Suprapubic skin (tissue), 4 donors: ENCODE results near the gene KLKB1. TPM values are rescaled to one million over a fixed set of nuclear protein-coding genes. Genes with fewer than 3 reads are reported as not detected.

ENCODE experiments used
- DNase-seq, 2 donors: peaks; one replicate each; pipeline ENCODE4 v3.0.0-alpha.2; 2019; ENCODE audit warnings: low spot score in 2 of 2
- H3K27ac ChIP-seq: fragments of 200-600 bp; sonication (generic); one replicate; pipeline ENCODE4 v1.5.1; 2019
- H3K27me3 ChIP-seq: fragments of 200-600 bp; sonication (generic); one replicate; pipeline ENCODE4 v1.5.1; 2019
- H3K36me3 ChIP-seq: fragments of 200-600 bp; sonication (generic); one replicate; pipeline ENCODE4 v1.5.1; 2019
- H3K4me1 ChIP-seq: fragments of 200-600 bp; sonication (generic); one replicate; pipeline ENCODE4 v1.5.1; 2019
- H3K4me3 ChIP-seq: fragments of 200-600 bp; sonication (generic); one replicate; pipeline ENCODE4 v1.5.1; 2019; ENCODE audit warnings: mild to moderate bottlenecking
- H3K9me3 ChIP-seq: fragments of 200-600 bp; sonication (generic); one replicate; pipeline ENCODE4 v1.5.1; 2019
- EP300 ChIP-seq: sonication (generic); formaldehyde crosslinking; IDR thresholded peaks from one replicate; pipeline ENCODE4 v1.6.1; 2017; ENCODE audit warnings: antibody characterized with exemption
- POLR2A ChIP-seq, 2 donors: fragments of 450-650 bp; IDR thresholded peaks; one replicate each; pipeline ENCODE4 v1.6.1; 2017; ENCODE audit warnings: antibody characterized with exemption in 2 of 2, mild to moderate bottlenecking in 2 of 2, moderate library complexity in 2 of 2
- POLR2AphosphoS5 ChIP-seq, 3 donors: sonication (generic); formaldehyde crosslinking; IDR thresholded peaks; one replicate each; pipeline ENCODE4 v1.6.1; 2017; ENCODE audit warnings: antibody characterized with exemption in 3 of 3
- WGBS: methylation state at CpG from one replicate; pipeline ENCODE4 v1.1.5; 2018; 5-methylcytosine and 5-hydroxymethylcytosine counted together
- total RNA-seq, 4 donors: library from RNA; depleted of rRNA; stranded (reverse); fragments of >200 nt; gene quantifications; one replicate each; pipeline ENCODE4 v1.1.0, GENCODE V29; 2016
- TF ChIP-seq, protein P1 (sequence below), 2 donors: fragments of 200-600 bp in 1 of 2; fragments of 450-650 bp in 1 of 2; sonication (generic) in 1 of 2; IDR thresholded peaks; one replicate each; pipeline ENCODE4 v1.5.1; 2016 to 2019; ENCODE audit warnings: antibody characterized with exemption in 2 of 2, mild to moderate bottlenecking in 1 of 2, moderate library complexity in 1 of 2

Gene KLKB1
- total RNA-seq, 4 donors from 2014 or later = not detected

DNA sequence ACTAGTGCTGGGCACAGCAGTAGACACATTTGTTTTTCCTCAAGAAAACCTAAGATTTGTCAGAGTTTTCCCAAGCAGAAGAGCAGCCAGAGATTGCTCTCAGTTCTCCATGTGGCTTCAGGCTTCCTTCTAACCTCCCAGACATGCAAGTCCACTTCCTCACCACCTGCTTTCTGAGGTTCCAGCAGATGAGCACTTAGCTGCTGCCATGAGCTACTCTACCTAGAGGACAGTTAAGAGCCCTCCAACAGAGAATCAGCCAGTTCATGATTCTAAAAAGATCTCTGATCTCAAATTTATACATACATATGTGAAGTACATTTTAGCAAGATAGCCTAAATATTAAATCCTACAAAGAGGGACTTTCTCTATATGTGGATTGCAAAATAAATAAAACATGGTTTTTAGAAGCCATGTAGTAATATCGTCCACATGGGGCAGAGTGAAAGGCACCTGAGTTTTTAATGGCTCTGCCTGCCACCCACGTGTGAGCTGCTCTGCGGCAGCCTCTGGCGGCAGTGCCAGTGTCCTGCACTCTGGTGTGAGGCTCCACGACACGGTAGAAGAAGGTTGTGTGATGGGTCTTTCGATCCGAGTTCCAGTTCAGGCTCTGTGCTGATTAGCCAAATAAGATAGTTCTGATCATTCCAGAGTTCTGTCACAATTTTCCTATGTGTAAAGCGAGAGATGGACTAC, 25.6 kb upstream of the KLKB1 start:
- Histone ChIP-seq H3K4me1 (peaks cover 13% of the 10 kb centered on the region), H3K27ac (no peak overlapping the region), H3K4me3 (no peak overlapping the region), H3K36me3 (peaks cover 2% of the 10 kb centered on the region), H3K27me3 (no peaks in the 10 kb centered on the region), H3K9me3 (no peaks in the 10 kb centered on the region)
- WGBS = 66% methylated on average over 9 of the region's 9 CpGs
- TF ChIP-seq, protein P1, sequence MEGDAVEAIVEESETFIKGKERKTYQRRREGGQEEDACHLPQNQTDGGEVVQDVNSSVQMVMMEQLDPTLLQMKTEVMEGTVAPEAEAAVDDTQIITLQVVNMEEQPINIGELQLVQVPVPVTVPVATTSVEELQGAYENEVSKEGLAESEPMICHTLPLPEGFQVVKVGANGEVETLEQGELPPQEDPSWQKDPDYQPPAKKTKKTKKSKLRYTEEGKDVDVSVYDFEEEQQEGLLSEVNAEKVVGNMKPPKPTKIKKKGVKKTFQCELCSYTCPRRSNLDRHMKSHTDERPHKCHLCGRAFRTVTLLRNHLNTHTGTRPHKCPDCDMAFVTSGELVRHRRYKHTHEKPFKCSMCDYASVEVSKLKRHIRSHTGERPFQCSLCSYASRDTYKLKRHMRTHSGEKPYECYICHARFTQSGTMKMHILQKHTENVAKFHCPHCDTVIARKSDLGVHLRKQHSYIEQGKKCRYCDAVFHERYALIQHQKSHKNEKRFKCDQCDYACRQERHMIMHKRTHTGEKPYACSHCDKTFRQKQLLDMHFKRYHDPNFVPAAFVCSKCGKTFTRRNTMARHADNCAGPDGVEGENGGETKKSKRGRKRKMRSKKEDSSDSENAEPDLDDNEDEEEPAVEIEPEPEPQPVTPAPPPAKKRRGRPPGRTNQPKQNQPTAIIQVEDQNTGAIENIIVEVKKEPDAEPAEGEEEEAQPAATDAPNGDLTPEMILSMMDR (IDR thresholded peaks at IDR 0.05) = peak; percentile 38 to 59
- TF ChIP-seq EP300 = no peak
- no peak for DNase-seq

DNA sequence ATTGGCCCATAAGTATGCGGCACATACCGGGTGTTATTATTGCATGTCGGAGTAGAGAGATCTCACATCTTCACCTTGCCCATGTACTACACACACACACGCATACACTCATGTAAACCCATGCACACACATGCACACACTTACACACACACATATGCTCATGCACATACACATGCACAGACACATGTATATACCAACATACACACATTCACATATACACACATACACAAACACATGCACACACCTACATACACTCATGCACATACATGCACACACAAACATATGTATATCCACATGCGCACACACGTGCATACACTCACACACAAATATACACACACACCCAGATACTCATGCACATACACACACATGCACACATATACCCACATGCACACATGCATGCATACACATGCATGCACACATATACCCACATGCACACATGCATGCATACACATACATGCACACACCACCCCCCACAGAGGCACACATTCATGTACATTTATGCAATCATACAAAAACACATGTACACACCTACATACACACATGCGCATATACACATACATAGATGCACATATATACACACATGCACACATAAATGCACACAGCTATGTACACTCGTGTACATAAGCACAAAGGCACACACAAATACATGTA, 24.7 kb upstream of the KLKB1 start:
- no peaks in the 10 kb centered on the region for H3K36me3 ChIP-seq
- WGBS = 91% methylated on average over 8 of the region's 8 CpGs
- H3K9me3 ChIP-seq = no peaks in the 10 kb centered on the region
- TF ChIP-seq POLR2AphosphoS5 (IDR thresholded peaks at IDR 0.05) (no peak), EP300 (no peak), POLR2A (IDR thresholded peaks at IDR 0.05) (no peak)
- TF ChIP-seq, protein P1 (IDR thresholded peaks at IDR 0.05) = no peak
- DNase-seq = no peak
- H3K27me3 ChIP-seq = no peaks in the 10 kb centered on the region
- no peak overlapping the region for H3K27ac ChIP-seq
- H3K4me3 ChIP-seq = no peak overlapping the region
- peaks cover 13% of the 10 kb centered on the region for H3K4me1 ChIP-seq

DNA sequence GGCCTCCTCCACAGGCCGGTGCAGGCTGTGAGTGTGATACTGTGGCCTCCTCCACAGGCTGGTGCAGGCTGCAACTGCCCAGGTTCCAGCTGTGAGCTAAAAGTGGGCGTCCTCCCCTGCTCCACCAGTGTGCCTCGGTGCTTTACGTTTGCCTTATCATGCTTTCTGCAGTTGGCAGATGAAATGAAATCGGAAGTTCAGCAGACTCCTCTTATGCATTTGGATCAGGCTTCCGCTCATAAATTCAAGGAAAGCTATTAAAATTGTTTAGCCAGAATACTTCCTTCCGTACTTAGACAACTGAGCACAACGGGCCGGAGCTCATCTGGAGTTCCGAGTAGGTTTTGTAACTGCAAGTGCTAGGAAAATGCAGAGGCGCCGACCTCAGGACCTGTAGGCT, 23.9 kb upstream of the KLKB1 start:
- Histone ChIP-seq H3K9me3 (no peaks in the 10 kb centered on the region), H3K36me3 (no peaks in the 10 kb centered on the region), H3K4me1 (peaks cover 13% of the 10 kb centered on the region), H3K27ac (no peak overlapping the region), H3K27me3 (no peaks in the 10 kb centered on the region), H3K4me3 (no peak overlapping the region)
- TF ChIP-seq POLR2AphosphoS5 (IDR thresholded peaks at IDR 0.05) = no peak
- TF ChIP-seq EP300 = no peak
- TF ChIP-seq, protein P1 (IDR thresholded peaks at IDR 0.05) = no peak
- TF ChIP-seq POLR2A (IDR thresholded peaks at IDR 0.05) = no peak
- no peak for DNase-seq
- WGBS = 45% methylated on average over 12 of the region's 12 CpGs

DNA sequence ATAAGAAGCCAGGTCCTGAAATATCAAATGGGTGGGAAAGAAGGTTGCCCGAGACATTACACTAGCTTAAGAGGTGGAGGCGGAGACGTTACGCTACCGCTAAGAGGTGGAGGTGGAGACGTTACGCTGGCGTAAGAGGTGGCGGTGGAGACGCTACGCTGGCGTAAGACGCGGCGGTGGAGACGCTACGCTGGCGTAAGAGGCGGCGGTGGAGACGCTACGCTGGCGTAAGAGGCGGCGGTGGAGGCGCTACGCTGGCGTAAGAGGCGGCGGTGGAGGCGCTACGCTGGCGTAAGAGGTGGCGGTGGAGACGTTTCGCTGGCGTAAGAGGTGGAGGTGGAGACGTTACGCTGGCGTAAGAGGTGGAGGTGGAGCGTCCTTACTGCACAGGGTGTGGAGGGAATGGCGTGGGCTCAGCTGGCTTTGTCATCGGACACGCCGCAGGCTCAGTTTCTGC, 23.2 kb upstream of the KLKB1 start:
- peak overlapping the region; percentile 33 for H3K4me3 ChIP-seq
- no peaks in the 10 kb centered on the region for H3K27me3 ChIP-seq
- H3K9me3 ChIP-seq = no peaks in the 10 kb centered on the region
- H3K4me1 ChIP-seq = peaks cover 13% of the 10 kb centered on the region
- peak in 1 of 2 donors; percentile 70 for DNase-seq
- peak overlapping the region; percentile 61 for H3K27ac ChIP-seq
- WGBS = 86% methylated on average over 45 of the region's 45 CpGs
- TF ChIP-seq POLR2A (IDR thresholded peaks at IDR 0.05) (no peak), POLR2AphosphoS5 (IDR thresholded peaks at IDR 0.05) (no peak), EP300 (no peak)
- TF ChIP-seq, protein P1 (IDR thresholded peaks at IDR 0.05) = no peak
- peaks cover 4% of the 10 kb centered on the region for H3K36me3 ChIP-seq

DNA sequence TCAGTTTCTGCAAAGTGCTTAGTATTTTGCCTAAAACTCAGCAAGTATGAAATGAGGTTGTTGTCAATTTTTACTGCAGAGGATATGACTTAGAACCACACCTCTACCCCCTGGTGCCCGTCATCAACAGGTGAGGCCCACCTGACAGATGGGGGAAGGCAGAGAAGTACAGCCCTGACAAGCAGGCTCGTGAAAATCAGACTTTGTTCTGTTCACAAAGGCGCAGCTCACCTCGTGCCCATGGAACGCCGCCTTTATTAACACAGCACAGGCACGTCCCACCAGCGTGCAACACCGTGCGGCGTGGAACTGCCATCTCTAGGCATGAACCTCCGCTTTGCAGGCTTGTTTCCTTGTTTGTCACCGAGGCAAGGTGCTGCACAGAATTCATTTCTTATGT, 22.6 kb upstream of the KLKB1 start:
- H3K36me3 ChIP-seq = peaks cover 9% of the 10 kb centered on the region
- peaks cover 13% of the 10 kb centered on the region for H3K4me1 ChIP-seq
- TF ChIP-seq EP300 (no peak), POLR2AphosphoS5 (IDR thresholded peaks at IDR 0.05) (no peak), POLR2A (IDR thresholded peaks at IDR 0.05) (no peak)
- 86% methylated on average over 13 of the region's 13 CpGs for WGBS
- no peak for DNase-seq
- no peaks in the 10 kb centered on the region for H3K27me3 ChIP-seq
- H3K9me3 ChIP-seq = no peaks in the 10 kb centered on the region
- peak overlapping the region; percentile 61 for H3K27ac ChIP-seq
- peak overlapping the region; percentile 33 for H3K4me3 ChIP-seq
